ENCODE data around the gene KMT2E.
A peak's percentile ranks its signal among the peaks of the same experiment; 100 is the strongest.

Gene KMT2E

DNA sequence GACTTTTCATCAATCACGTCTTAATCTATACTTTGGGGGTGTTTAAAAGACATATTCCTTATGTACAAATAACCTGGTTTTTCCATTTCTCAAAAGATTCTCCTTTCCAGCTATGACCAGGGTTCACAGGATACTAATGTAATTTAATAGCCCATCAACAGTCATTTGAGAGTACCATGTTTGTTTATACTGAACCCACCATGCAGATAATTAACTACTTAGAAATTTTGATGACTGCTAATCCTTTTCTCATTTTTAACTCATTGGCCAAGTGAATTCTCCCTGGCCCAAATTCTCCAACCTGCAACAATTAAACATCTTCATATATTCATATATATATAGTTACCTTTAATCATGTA, 28.8 kb upstream of the KMT2E start (continued):
- TF ChIP-seq, protein P1, sequence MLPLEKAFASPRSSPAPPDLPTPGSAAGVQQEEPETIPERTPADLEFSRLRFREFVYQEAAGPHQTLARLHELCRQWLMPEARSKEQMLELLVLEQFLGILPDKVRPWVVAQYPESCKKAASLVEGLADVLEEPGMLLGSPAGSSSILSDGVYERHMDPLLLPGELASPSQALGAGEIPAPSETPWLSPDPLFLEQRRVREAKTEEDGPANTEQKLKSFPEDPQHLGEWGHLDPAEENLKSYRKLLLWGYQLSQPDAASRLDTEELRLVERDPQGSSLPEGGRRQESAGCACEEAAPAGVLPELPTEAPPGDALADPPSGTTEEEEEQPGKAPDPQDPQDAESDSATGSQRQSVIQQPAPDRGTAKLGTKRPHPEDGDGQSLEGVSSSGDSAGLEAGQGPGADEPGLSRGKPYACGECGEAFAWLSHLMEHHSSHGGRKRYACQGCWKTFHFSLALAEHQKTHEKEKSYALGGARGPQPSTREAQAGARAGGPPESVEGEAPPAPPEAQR (tag by site-specific recombination; IDR thresholded peaks at IDR 0.05), result no peak
- TF ChIP-seq ZFHX2 (tag by site-specific recombination; conservative IDR thresholded peaks at IDR 0.05), result peak; percentile 45
- TF ChIP-seq, protein P2, sequence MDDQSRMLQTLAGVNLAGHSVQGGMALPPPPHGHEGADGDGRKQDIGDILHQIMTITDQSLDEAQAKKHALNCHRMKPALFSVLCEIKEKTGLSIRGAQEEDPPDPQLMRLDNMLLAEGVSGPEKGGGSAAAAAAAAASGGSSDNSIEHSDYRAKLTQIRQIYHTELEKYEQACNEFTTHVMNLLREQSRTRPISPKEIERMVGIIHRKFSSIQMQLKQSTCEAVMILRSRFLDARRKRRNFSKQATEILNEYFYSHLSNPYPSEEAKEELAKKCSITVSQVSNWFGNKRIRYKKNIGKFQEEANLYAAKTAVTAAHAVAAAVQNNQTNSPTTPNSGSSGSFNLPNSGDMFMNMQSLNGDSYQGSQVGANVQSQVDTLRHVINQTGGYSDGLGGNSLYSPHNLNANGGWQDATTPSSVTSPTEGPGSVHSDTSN (CRISPR knock-in tag; IDR thresholded peaks at IDR 0.05), result no peak
- TF ChIP-seq ZNF311 (tag by site-specific recombination; IDR thresholded peaks at IDR 0.05; ENCODE audit: borderline replicate concordance), result no peak
- TF ChIP-seq, protein P3, sequence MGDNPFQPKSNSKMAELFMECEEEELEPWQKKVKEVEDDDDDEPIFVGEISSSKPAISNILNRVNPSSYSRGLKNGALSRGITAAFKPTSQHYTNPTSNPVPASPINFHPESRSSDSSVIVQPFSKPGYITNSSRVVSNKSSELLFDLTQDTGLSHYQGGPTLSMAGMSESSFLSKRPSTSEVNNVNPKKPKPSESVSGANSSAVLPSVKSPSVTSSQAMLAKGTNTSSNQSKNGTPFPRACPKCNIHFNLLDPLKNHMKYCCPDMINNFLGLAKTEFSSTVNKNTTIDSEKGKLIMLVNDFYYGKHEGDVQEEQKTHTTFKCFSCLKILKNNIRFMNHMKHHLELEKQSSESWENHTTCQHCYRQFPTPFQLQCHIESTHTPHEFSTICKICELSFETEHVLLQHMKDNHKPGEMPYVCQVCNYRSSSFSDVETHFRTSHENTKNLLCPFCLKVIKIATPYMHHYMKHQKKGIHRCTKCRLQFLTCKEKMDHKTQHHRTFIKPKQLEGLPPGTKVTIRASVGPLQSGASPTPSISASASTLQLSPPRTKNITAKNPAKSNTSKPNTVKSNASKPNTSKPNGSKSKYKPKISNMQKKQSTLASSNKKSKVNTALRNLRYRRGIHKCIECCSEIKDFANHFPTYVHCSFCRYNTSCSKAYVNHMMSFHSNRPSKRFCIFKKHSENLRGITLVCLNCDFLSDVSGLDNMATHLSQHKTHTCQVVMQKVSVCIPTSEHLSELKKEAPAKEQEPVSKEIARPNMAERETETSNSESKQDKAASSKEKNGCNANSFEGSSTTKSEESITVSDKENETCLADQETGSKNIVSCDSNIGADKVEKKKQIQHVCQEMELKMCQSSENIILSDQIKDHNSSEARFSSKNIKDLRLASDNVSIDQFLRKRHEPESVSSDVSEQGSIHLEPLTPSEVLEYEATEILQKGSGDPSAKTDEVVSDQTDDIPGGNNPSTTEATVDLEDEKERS (tag by site-specific recombination; IDR thresholded peaks at IDR 0.05), result no peak
- TF ChIP-seq MYNN (tag by site-specific recombination; IDR thresholded peaks at IDR 0.05; ENCODE audit: borderline replicate concordance), result no peak
- TF ChIP-seq SCRT2 (tag by site-specific recombination; IDR thresholded peaks at IDR 0.05), result 0 out of 2 replicates have a peak, but pooled peaks have one; percentile 37
- TF ChIP-seq ZNF426 (tag by site-specific recombination; IDR thresholded peaks at IDR 0.05), result no peak
- TF ChIP-seq SCRT1 (tag by site-specific recombination; IDR thresholded peaks at IDR 0.05; ENCODE audit: borderline replicate concordance), result no peak
- no peak for TF ChIP-seq ZNF140 (tag by site-specific recombination; IDR thresholded peaks at IDR 0.05)
- TF ChIP-seq ZNF658 (tag by site-specific recombination; IDR thresholded peaks at IDR 0.05), result no peak
- TF ChIP-seq ZNF157 (tag by site-specific recombination; IDR thresholded peaks at IDR 0.05), result no peak
- TF ChIP-seq, protein P4, sequence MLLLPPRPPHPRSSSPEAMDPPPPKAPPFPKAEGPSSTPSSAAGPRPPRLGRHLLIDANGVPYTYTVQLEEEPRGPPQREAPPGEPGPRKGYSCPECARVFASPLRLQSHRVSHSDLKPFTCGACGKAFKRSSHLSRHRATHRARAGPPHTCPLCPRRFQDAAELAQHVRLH (tag by site-specific recombination; IDR thresholded peaks at IDR 0.05), result peak; percentile 37; the same call in 1 of the 2 replicates
- TF ChIP-seq ZNF701 (tag by site-specific recombination; IDR thresholded peaks at IDR 0.05), result no peak
- no peak for TF ChIP-seq ZNF837 (tag by site-specific recombination; IDR thresholded peaks at IDR 0.05)
- no peak for TF ChIP-seq ZNF266 (tag by site-specific recombination; IDR thresholded peaks at IDR 0.05; ENCODE audit: low read depth)
- TF ChIP-seq, protein P5, sequence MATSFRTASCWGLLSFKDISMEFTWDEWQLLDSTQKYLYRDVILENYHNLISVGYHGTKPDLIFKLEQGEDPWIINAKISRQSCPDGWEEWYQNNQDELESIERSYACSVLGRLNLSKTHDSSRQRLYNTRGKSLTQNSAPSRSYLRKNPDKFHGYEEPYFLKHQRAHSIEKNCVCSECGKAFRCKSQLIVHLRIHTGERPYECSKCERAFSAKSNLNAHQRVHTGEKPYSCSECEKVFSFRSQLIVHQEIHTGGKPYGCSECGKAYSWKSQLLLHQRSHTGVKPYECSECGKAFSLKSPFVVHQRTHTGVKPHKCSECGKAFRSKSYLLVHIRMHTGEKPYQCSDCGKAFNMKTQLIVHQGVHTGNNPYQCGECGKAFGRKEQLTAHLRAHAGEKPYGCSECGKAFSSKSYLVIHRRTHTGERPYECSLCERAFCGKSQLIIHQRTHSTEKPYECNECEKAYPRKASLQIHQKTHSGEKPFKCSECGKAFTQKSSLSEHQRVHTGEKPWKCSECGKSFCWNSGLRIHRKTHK (tag by site-specific recombination; IDR thresholded peaks at IDR 0.05), result no peak
- TF ChIP-seq, protein P6, sequence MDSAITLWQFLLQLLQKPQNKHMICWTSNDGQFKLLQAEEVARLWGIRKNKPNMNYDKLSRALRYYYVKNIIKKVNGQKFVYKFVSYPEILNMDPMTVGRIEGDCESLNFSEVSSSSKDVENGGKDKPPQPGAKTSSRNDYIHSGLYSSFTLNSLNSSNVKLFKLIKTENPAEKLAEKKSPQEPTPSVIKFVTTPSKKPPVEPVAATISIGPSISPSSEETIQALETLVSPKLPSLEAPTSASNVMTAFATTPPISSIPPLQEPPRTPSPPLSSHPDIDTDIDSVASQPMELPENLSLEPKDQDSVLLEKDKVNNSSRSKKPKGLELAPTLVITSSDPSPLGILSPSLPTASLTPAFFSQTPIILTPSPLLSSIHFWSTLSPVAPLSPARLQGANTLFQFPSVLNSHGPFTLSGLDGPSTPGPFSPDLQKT (IDR thresholded peaks at IDR 0.05; ENCODE audit: borderline replicate concordance, low read depth, low read length), result no peak
- no peak for TF ChIP-seq BCL11B (tag by site-specific recombination; IDR thresholded peaks at IDR 0.05; ENCODE audit: low read depth)
- TF ChIP-seq ZNF350 (tag by site-specific recombination; IDR thresholded peaks at IDR 0.05), result no peak
- TF ChIP-seq ZSCAN16 (tag by site-specific recombination; IDR thresholded peaks at IDR 0.05), result no peak
- TF ChIP-seq ZNF843 (tag by site-specific recombination; IDR thresholded peaks at IDR 0.05), result peak; percentile 77; the same call in 1 of the 2 replicates
- no peak for TF ChIP-seq GLI4 (tag by site-specific recombination; IDR thresholded peaks at IDR 0.05)
- TF ChIP-seq, protein P7, sequence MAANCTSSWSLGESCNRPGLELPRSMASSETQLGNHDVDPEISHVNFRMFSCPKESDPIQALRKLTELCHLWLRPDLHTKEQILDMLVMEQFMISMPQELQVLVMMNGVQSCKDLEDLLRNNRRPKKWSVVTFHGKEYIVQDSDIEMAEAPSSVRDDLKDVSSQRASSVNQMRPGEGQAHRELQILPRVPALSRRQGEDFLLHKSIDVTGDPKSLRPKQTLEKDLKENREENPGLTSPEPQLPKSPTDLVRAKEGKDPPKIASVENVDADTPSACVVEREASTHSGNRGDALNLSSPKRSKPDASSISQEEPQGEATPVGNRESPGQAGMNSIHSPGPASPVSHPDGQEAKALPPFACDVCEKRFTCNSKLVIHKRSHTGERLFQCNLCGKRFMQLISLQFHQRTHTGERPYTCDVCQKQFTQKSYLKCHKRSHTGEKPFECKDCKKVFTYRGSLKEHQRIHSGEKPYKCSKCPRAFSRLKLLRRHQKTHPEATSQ (tag by site-specific recombination; IDR thresholded peaks at IDR 0.05), result no peak
- TF ChIP-seq GLI2 (tag by site-specific recombination; IDR thresholded peaks at IDR 0.05; ENCODE audit: borderline replicate concordance, low read depth), result peak; percentile 74
- TF ChIP-seq ZNF324 (tag by site-specific recombination; IDR thresholded peaks at IDR 0.05), result no peak
- TF ChIP-seq, protein P8, sequence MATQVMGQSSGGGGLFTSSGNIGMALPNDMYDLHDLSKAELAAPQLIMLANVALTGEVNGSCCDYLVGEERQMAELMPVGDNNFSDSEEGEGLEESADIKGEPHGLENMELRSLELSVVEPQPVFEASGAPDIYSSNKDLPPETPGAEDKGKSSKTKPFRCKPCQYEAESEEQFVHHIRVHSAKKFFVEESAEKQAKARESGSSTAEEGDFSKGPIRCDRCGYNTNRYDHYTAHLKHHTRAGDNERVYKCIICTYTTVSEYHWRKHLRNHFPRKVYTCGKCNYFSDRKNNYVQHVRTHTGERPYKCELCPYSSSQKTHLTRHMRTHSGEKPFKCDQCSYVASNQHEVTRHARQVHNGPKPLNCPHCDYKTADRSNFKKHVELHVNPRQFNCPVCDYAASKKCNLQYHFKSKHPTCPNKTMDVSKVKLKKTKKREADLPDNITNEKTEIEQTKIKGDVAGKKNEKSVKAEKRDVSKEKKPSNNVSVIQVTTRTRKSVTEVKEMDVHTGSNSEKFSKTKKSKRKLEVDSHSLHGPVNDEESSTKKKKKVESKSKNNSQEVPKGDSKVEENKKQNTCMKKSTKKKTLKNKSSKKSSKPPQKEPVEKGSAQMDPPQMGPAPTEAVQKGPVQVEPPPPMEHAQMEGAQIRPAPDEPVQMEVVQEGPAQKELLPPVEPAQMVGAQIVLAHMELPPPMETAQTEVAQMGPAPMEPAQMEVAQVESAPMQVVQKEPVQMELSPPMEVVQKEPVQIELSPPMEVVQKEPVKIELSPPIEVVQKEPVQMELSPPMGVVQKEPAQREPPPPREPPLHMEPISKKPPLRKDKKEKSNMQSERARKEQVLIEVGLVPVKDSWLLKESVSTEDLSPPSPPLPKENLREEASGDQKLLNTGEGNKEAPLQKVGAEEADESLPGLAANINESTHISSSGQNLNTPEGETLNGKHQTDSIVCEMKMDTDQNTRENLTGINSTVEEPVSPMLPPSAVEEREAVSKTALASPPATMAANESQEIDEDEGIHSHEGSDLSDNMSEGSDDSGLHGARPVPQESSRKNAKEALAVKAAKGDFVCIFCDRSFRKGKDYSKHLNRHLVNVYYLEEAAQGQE (tag by site-specific recombination; IDR thresholded peaks at IDR 0.05), result no peak
- no peak for TF ChIP-seq ZNF223 (tag by site-specific recombination; IDR thresholded peaks at IDR 0.05)

All from HEK293 (cell line).